ENCODE data around the gene TTYH1. TPM values are rescaled to one million over a fixed set of nuclear protein-coding genes. Genes with fewer than 3 reads are reported as not detected.
"Not testable (repeated sequence)": the region's sequence is repeated elsewhere in the genome, so short reads cannot be mapped to it uniquely, and the experiment has no call there.

Gene TTYH1
- polyA plus RNA-seq, 6 donors from 2014 or later: 0.06 to 0.09 (median 0.08) TPM; not detected in 3

- H3K27me3 Mint-ChIP-seq: no peaks in the 10 kb centered on the region
- H3K4me1 Mint-ChIP-seq: peaks cover 31 to 35% (median 32%) of the 10 kb centered on the region in 3 donors
- peak overlapping the region; percentile 35 to 92 (median 82) for H3K4me3 Mint-ChIP-seq
- H3K36me3 Mint-ChIP-seq: peaks cover 0 to 14% of the 10 kb centered on the region in 2 donors
- peak; percentile 26 to 39 for ATAC-seq (ENCODE audit: low read depth in 2 of 2)
- H3K9me3 Mint-ChIP-seq: peaks cover 0 to 7% (median 4%) of the 10 kb centered on the region in 7 donors
- DNase-seq: peak; percentile 67
- H3K27ac Mint-ChIP-seq: peak overlapping the region in 5 of 6 donors; percentile 3 to 97 (median 81)
Measured at GRCh38 chr19:54462655-54463530, 47.6 kb downstream of the TTYH1 start.

DNA sequence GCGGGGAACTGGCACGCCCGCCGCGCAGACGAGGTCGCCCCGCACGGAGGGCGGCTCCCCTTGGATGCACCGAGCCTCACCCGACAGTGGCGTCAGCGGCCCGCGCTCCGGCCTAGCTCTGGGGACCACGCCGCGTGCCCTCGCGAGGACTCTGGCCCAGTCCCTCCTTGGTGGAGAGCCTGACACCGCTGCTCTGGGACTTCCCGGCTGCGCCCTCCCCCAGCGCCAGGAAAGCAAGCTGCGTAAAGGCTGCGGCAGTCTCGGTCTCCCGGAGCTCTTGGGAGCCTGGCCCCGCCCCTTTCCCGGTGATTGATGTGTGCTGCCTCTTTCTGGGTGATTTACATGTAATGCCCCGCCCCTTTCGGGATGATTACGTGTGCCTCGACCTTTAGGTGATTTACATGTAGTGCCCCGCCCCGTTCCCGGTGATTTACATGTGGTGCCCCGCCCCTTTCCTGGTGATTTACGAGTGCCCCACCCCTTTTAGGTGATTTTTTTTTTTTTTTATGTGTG, 48.3 kb downstream of the TTYH1 start, which contains the start of gene LENG9:
TSS of gene LENG9 (minus strand) at position 248 of the 513 bp plus-strand sequence. CDS start 252 bp downstream, outside the sequence.
- ATAC-seq (ENCODE audit: low read depth in 2 of 2) (peak; percentile 59 to 60), DNase-seq (peak; percentile 87)
- Mint-ChIP-seq H3K4me3 (peak within 1 kb of the TSS; percentile 79 to 94 (median 90)), H3K27ac (peak within 1 kb of the TSS; percentile 91 to 99 (median 97)), H3K4me1 (peaks cover 25 to 31% (median 28%) of the 10 kb centered on the region in 3 donors), H3K27me3 (peaks cover 3 to 6% (median 5%) of the 10 kb centered on the region in 3 donors), H3K9me3 (peaks cover 0 to 7% (median 4%) of the 10 kb centered on the region in 7 donors), H3K36me3 (peaks cover 0 to 8% of the 10 kb centered on the region in 2 donors)

- Mint-ChIP-seq H3K9me3 (peaks cover 0 to 7% (median 4%) of the 10 kb centered on the region in 7 donors), H3K27ac (peak overlapping the region; percentile 91 to 99 (median 97)), H3K4me1 (peaks cover 20 to 29% (median 22%) of the 10 kb centered on the region in 3 donors), H3K27me3 (peaks cover 5 to 12% (median 8%) of the 10 kb centered on the region in 3 donors), H3K36me3 (peaks cover 0 to 2% of the 10 kb centered on the region in 2 donors), H3K4me3 (peak overlapping the region; percentile 79 to 94 (median 90))
- peak; percentile 60 to 64 for ATAC-seq (ENCODE audit: low read depth in 2 of 2)
- peak; percentile 81 for DNase-seq
Measured at GRCh38 chr19:54464044-54464629, 48.9 kb downstream of the TTYH1 start.

GRCh38 chr19:54464630-54465425, 49.6 kb downstream of the TTYH1 start:
- peaks cover 0 to 7% (median 4%) of the 10 kb centered on the region in 7 donors for H3K9me3 Mint-ChIP-seq
- H3K4me3 Mint-ChIP-seq: peak overlapping the region; percentile 79 to 94 (median 90)
- peaks cover 17 to 30% (median 21%) of the 10 kb centered on the region in 3 donors for H3K4me1 Mint-ChIP-seq
- H3K36me3 Mint-ChIP-seq: no peaks in the 10 kb centered on the region
- ATAC-seq (ENCODE audit: low read depth in 2 of 2): peak; percentile 21 to 23
- peaks cover 10 to 19% (median 15%) of the 10 kb centered on the region in 3 donors for H3K27me3 Mint-ChIP-seq
- peak; percentile 71 for DNase-seq
- H3K27ac Mint-ChIP-seq: peak overlapping the region; percentile 91 to 99 (median 97)

- DNase-seq: no peak
- H3K4me1 Mint-ChIP-seq: peaks cover 24 to 37% (median 29%) of the 10 kb centered on the region in 3 donors
- ATAC-seq (ENCODE audit: low read depth in 2 of 2): no peak
- peak overlapping the region in 1 of 6 donors; percentile 76 for H3K27ac Mint-ChIP-seq
- no peaks in the 10 kb centered on the region for H3K36me3 Mint-ChIP-seq
- peak overlapping the region; percentile 55 to 88 (median 75) for H3K4me3 Mint-ChIP-seq
- peaks cover 18 to 26% (median 22%) of the 10 kb centered on the region in 3 donors for H3K27me3 Mint-ChIP-seq
- H3K9me3 Mint-ChIP-seq: peaks cover 0 to 7% (median 4%) of the 10 kb centered on the region in 7 donors
Measured at GRCh38 chr19:54465426-54466109, 50.3 kb downstream of the TTYH1 start.

DNA sequence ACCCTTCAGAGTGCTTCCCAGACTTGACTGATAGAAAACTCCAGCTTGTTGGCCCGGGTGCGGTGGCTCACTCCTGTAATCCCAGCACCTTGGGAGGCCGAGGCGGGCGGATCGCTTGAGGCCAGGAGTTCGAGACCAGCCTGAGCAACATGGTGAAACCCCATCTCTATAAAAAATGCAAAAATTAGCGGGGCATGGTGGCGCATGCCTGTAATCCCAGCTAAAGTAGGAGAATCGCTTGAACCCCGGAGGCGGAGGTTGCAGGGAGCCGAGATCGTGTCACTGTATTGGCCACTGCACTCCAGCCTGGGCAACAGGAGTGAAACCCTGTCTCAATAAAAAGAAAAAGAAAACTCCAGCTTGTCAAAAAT, 50.8 kb downstream of the TTYH1 start:
- H3K4me3 Mint-ChIP-seq: peak overlapping the region in 7 of 8 donors; percentile 61 to 88 (median 69)
- not testable (repeated sequence) for ATAC-seq (ENCODE audit: low read depth in 2 of 2); H3K36me3 Mint-ChIP-seq; DNase-seq; H3K9me3 Mint-ChIP-seq
- peaks cover 23 to 31% (median 27%) of the 10 kb centered on the region in 3 donors for H3K27me3 Mint-ChIP-seq
- H3K4me1 Mint-ChIP-seq: peaks cover 27 to 41% (median 34%) of the 10 kb centered on the region in 3 donors
- peak overlapping the region in 1 of 6 donors; percentile 76 for H3K27ac Mint-ChIP-seq

GRCh38 chr19:54469496-54469934, 54.3 kb downstream of the TTYH1 start:
- Mint-ChIP-seq H3K4me1 (peaks cover 27 to 33% (median 29%) of the 10 kb centered on the region in 3 donors), H3K9me3 (no peaks in the 10 kb centered on the region), H3K27ac (no peak overlapping the region), H3K27me3 (peaks cover 34 to 52% (median 47%) of the 10 kb centered on the region in 3 donors), H3K36me3 (no peaks in the 10 kb centered on the region), H3K4me3 (peak overlapping the region in 1 of 8 donors; percentile 39)
- ATAC-seq (ENCODE audit: low read depth in 2 of 2) (no peak), DNase-seq (no peak)

DNA sequence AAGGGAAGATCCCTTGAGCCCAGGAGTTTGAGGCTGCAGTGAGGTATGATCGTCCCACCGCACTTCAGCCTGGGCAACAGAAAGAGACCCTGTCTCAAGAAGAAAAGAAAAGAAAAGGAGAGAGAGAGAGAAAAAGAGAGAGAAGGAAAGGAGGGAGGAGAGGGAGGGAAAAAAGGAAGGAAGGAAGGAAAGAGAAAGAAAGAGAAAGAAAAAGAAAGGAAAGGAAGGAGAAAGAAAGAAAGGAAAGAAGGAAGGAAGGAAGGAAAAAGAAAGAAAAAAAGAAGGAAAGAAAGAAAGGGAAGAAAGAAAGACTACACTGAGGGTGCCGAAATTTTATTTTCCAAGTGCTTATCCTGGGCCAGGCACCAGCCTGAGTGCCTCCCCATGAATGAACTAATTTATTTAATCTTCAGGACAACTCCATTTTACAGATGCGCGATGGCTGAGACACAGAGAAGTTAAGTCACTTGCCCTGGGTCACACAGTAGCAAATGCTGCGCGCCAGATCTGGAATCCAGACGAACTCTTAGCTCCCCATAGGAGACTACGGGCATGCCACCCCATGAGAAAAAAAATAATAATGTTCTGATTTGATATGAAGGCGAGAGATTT, 55.1 kb downstream of the TTYH1 start:
- Mint-ChIP-seq H3K36me3 (no peaks in the 10 kb centered on the region), H3K4me1 (peaks cover 23 to 31% (median 26%) of the 10 kb centered on the region in 3 donors), H3K27ac (peak overlapping the region in 1 of 6 donors; percentile 56), H3K4me3 (peak overlapping the region in 5 of 8 donors; percentile 5 to 89 (median 43)), H3K27me3 (peaks cover 39 to 58% (median 47%) of the 10 kb centered on the region in 3 donors), H3K9me3 (no peaks in the 10 kb centered on the region)
- ATAC-seq (ENCODE audit: low read depth in 2 of 2) (no peak), DNase-seq (no peak)

GRCh38 chr19:54470991-54471782, 55.9 kb downstream of the TTYH1 start:
- DNase-seq (no peak), ATAC-seq (ENCODE audit: low read depth in 2 of 2) (peak; percentile 52 to 68)
- peaks cover 39 to 61% (median 47%) of the 10 kb centered on the region in 3 donors for H3K27me3 Mint-ChIP-seq
- H3K27ac Mint-ChIP-seq: peak overlapping the region in 1 of 6 donors; percentile 70
- H3K36me3 Mint-ChIP-seq: no peaks in the 10 kb centered on the region
- H3K9me3 Mint-ChIP-seq: no peaks in the 10 kb centered on the region
- peak overlapping the region in 6 of 8 donors; percentile 25 to 82 (median 44) for H3K4me3 Mint-ChIP-seq
- peaks cover 23 to 31% (median 23%) of the 10 kb centered on the region in 3 donors for H3K4me1 Mint-ChIP-seq

GRCh38 chr19:54473071-54473891, 58.0 kb downstream of the TTYH1 start, which contains the start of gene CDC42EP5:
CDC42EP5 (minus strand) TSS chr19:54473296; CDS start chr19:54465547, 7,749 bp downstream.
- Mint-ChIP-seq H3K4me3 (peak within 1 kb of the TSS in 2 of 8 donors; percentile 13 to 61), H3K4me1 (peaks cover 23 to 28% (median 23%) of the 10 kb centered on the region in 3 donors), H3K27ac (peak within 1 kb of the TSS in 1 of 6 donors; percentile 11), H3K9me3 (no peaks in the 10 kb centered on the region), H3K27me3 (peaks cover 45 to 79% (median 64%) of the 10 kb centered on the region in 3 donors), H3K36me3 (no peaks in the 10 kb centered on the region)
- DNase-seq (no peak), ATAC-seq (ENCODE audit: low read depth in 2 of 2) (peak; percentile 45)
